IMR-90 (cell line): ENCODE results near the gene CACNG7. TPM values are rescaled to one million over a fixed set of nuclear protein-coding genes. Genes with fewer than 3 reads are reported as not detected.

Source experiments
- ATAC-seq: fragments of 200-7000 bp; cut with Tn5 transposase; 2 replicates; pipeline ENCODE4 v1.9.1; 2020; ENCODE audit warnings: low read depth, mild to moderate bottlenecking, moderate library complexity
- BruUV-seq: library from RNA; stranded (reverse); fragments of 400-500 nt; replicated peaks from 2 replicates; lab custom pipeline; 2021; lab: Mats Ljungman, UMichigan
- CTCF ChIA-PET: fragments of 300-600 bp; formaldehyde crosslinking; extraction: SDS; loops from one replicate; lab custom pipeline; 2021; ENCODE audit warnings: antibody characterized with exemption; lab: Yijun Ruan, JAX
- POLR2A ChIA-PET: fragments of 300-600 bp; sonication (Branson Sonifier 250); formaldehyde crosslinking; loops from one replicate; lab custom pipeline; 2022; ENCODE audit warnings: antibody characterized with exemption; ENCODE audit not compliant: unreplicated experiment; lab: Charles Lee
- DNase-seq: peaks from one replicate; pipeline ENCODE4 v3.0.0; 2013
- H2AFZ ChIP-seq: replicated peaks from 2 replicates; pipeline ENCODE3; 2013; ENCODE audit warnings: low read length, mild to moderate bottlenecking; ENCODE audit not compliant: poor library complexity
- H2AK5ac ChIP-seq: 2 replicates; pipeline ENCODE4 v1.6.1; 2013; ENCODE audit warnings: low read depth, low read length, inconsistent platforms
- H2AK9ac ChIP-seq: replicated peaks from 2 replicates; pipeline ENCODE3; 2013; ENCODE audit warnings: mild to moderate bottlenecking, low read depth, low read length, moderate library complexity; ENCODE audit not compliant: poor library complexity
- H2BK120ac ChIP-seq: 2 replicates; pipeline ENCODE4 v1.6.1; 2013; ENCODE audit warnings: low read depth, low read length, inconsistent platforms
- H2BK15ac ChIP-seq: 3 replicates; pipeline ENCODE4 v1.6.1; 2013; ENCODE audit warnings: low read depth, low read length, inconsistent platforms
- H2BK20ac ChIP-seq: 2 replicates; pipeline ENCODE4 v1.6.1; 2013; ENCODE audit warnings: low read depth, mild to moderate bottlenecking, inconsistent platforms, low read length, moderate library complexity
- H2BK5ac ChIP-seq: 2 replicates; pipeline ENCODE4 v1.6.1; 2013; ENCODE audit warnings: mild to moderate bottlenecking, low read depth, low read length, inconsistent platforms; ENCODE audit not compliant: poor library complexity, severe bottlenecking
- H3K14ac ChIP-seq: replicated peaks from 2 replicates; pipeline ENCODE4 v1.6.1; 2013; ENCODE audit warnings: low read depth, low read length, inconsistent platforms
- H3K18ac ChIP-seq: 2 replicates; pipeline ENCODE4 v1.6.1; 2013; ENCODE audit warnings: low read depth, low read length, control low read depth
- H3K23ac ChIP-seq: 2 replicates; pipeline ENCODE4 v1.6.1; 2013; ENCODE audit warnings: low read depth, low read length, inconsistent platforms
- H3K27ac ChIP-seq: 2 replicates; pipeline ENCODE4 v1.5.1; 2013; ENCODE audit warnings: mild to moderate bottlenecking, control low read depth, low read length; ENCODE audit not compliant: insufficient read depth
- H3K27me3 ChIP-seq: 2 replicates; pipeline ENCODE4 v1.6.1; 2013; ENCODE audit warnings: low read length; ENCODE audit not compliant: control insufficient read depth, insufficient read depth
- H3K36me3 ChIP-seq: 2 replicates; pipeline ENCODE4 v1.6.1; 2013; ENCODE audit warnings: low read length, mixed read lengths; ENCODE audit not compliant: control insufficient read depth, insufficient read depth
- H3K4ac ChIP-seq: 2 replicates; pipeline ENCODE4 v1.6.1; 2013; ENCODE audit warnings: low read depth, low read length, inconsistent platforms
- H3K4me1 ChIP-seq: 2 replicates; pipeline ENCODE4 v1.6.1; 2013; ENCODE audit warnings: low read length, mixed read lengths; ENCODE audit not compliant: control insufficient read depth, insufficient read depth
- H3K4me2 ChIP-seq: 2 replicates; pipeline ENCODE4 v1.6.1; 2013; ENCODE audit warnings: low read depth, mild to moderate bottlenecking, control low read depth, low read length, moderate library complexity
- H3K4me3 ChIP-seq: 2 replicates; pipeline ENCODE4 v1.5.1; 2013; ENCODE audit warnings: low read depth, mild to moderate bottlenecking, control low read depth, low read length, moderate library complexity; ENCODE audit not compliant: insufficient read depth
- H3K56ac ChIP-seq: 2 replicates; pipeline ENCODE4 v1.6.1; 2013; ENCODE audit warnings: low read length, inconsistent platforms; ENCODE audit not compliant: insufficient read depth; ENCODE audit errors: extremely low read depth
- H3K79me1 ChIP-seq, 2 experiments: 2 replicates each; pipeline ENCODE4 v1.6.1; 2013; ENCODE audit warnings: low read length in 2 of 2, inconsistent platforms in 1 of 2, low read depth in 1 of 2
- H3K9ac ChIP-seq: 2 replicates; pipeline ENCODE4 v1.6.1; 2013; ENCODE audit warnings: low read depth, low read length, control low read depth
- H3K9me1 ChIP-seq: 2 replicates; pipeline ENCODE4 v1.6.1; 2013; ENCODE audit warnings: low read length, inconsistent platforms; ENCODE audit not compliant: insufficient read depth
- H3K9me3 ChIP-seq: 2 replicates; pipeline ENCODE4 v1.6.1; 2013; ENCODE audit warnings: low read length; ENCODE audit not compliant: control insufficient read depth, insufficient read depth
- H4K20me1 ChIP-seq: 2 replicates; pipeline ENCODE4 v1.6.1; 2013; ENCODE audit warnings: low read length, inconsistent platforms; ENCODE audit not compliant: insufficient read depth
- H4K5ac ChIP-seq: 2 replicates; pipeline ENCODE4 v1.6.1; 2013; ENCODE audit warnings: mild to moderate bottlenecking, low read depth, low read length, control low read depth
- H4K8ac ChIP-seq, 2 experiments: 2 replicates each; pipeline ENCODE4 v1.6.1; 2013; ENCODE audit warnings: low read depth in 2 of 2, low read length in 2 of 2, control low read depth in 1 of 2, inconsistent platforms in 1 of 2
- H4K91ac ChIP-seq: 2 replicates; pipeline ENCODE4 v1.6.1; 2013; ENCODE audit warnings: low read depth, low read length, inconsistent platforms; ENCODE audit not compliant: insufficient read depth
- CEBPB ChIP-seq: IDR thresholded peaks from 2 replicates; pipeline ENCODE4 v1.6.1; 2012; ENCODE audit warnings: low read depth, low read length, improper control_type of control experiment
- CHD1 ChIP-seq: IDR thresholded peaks from 2 replicates; pipeline ENCODE4 v1.6.1; 2012; ENCODE audit warnings: low read depth, low read length, improper control_type of control experiment
- CTCF ChIP-seq: conservative IDR thresholded peaks from 2 replicates; pipeline ENCODE4 v1.5.1; 2012; ENCODE audit warnings: mild to moderate bottlenecking, low read depth, low read length, improper control_type of control experiment
- FOS ChIP-seq: fragments of 150-350 bp; IDR thresholded peaks from 2 replicates; pipeline ENCODE4 v1.6.1; 2016; ENCODE audit warnings: low read depth, low read length
- MAFK ChIP-seq: IDR thresholded peaks from 2 replicates; pipeline ENCODE4 v1.6.1; 2012; ENCODE audit warnings: low read depth, low read length, improper control_type of control experiment
- MAZ ChIP-seq: IDR thresholded peaks from 2 replicates; pipeline ENCODE4 v1.6.1; 2012; ENCODE audit warnings: low read depth, mild to moderate bottlenecking, low read length, improper control_type of control experiment, moderate library complexity, borderline replicate concordance
- NFE2L2 ChIP-seq: fragments of 150-350 bp; IDR thresholded peaks from 2 replicates; pipeline ENCODE4 v1.6.1; 2016; ENCODE audit warnings: low read depth, mild to moderate bottlenecking, low read length
- RAD21 ChIP-seq: IDR thresholded peaks from 2 replicates; pipeline ENCODE4 v1.6.1; 2012; ENCODE audit warnings: low read length, improper control_type of control experiment
- RCOR1 ChIP-seq: IDR thresholded peaks from 2 replicates; pipeline ENCODE4 v1.6.1; 2012; ENCODE audit warnings: mild to moderate bottlenecking, low read length, improper control_type of control experiment; ENCODE audit not compliant: insufficient replicate concordance
- SMC3 ChIP-seq: fragments of 150-350 bp; IDR thresholded peaks from 2 replicates; pipeline ENCODE4 v1.6.1; 2016; ENCODE audit warnings: low read depth, mild to moderate bottlenecking, antibody characterized with exemption, low read length, moderate library complexity
- USF2 ChIP-seq: fragments of 150-350 bp; IDR thresholded peaks from 2 replicates; pipeline ENCODE4 v1.6.1; 2017; ENCODE audit warnings: mild to moderate bottlenecking, antibody characterized with exemption, low read length, low read depth
- WGBS, 2 experiments: methylation state at CpG; one replicate each; pipeline versions ENCODE4 v1.1.5 to v1.1.7; 2013; ENCODE audit warnings: missing lambda C conversion rate in 2 of 2; ENCODE audit not compliant: insufficient read length in 1 of 2; ENCODE audit errors: extremely low coverage in 2 of 2; 5-methylcytosine and 5-hydroxymethylcytosine counted together
- dilution Hi-C: fragments of 300-500 bp; cut with HindIII; formaldehyde crosslinking; loops from one replicate; pipeline ENCODE4 v1.14.3; 2018; ENCODE audit warnings: low sequenced_read_pairs; ENCODE audit not compliant: unreplicated experiment
- in situ Hi-C: fragments of 300-500 bp; cut with MboI; formaldehyde crosslinking; loops from 3 replicates; pipeline ENCODE4 v1.14.3; 2019; ENCODE audit warnings: low sequenced_read_pairs, inconsistent platforms, mixed read lengths
- intact Hi-C: fragments of 100-400 bp; cut with micrococcal nuclease; formaldehyde crosslinking; loops from 2 replicates; pipeline ENCODE4 v1.10.0; 2022
- polyA plus RNA-seq, 3 experiments: library from polyadenylated mRNA; depleted of rRNA; stranded (reverse); fragments of >200 nt; gene quantifications; 2 replicates each; pipeline ENCODE4 v1.2.3, GENCODE V29; 2012; ENCODE audit warnings: low replicate concordance in 1 of 3
- total RNA-seq: library from RNA; depleted of rRNA; stranded (reverse); fragments of >200 nt; gene quantifications from 2 replicates; pipeline ENCODE4 v1.2.3, GENCODE V29; 2012
- TF ChIP-seq, protein P1 (sequence below): fragments of 150-350 bp; IDR thresholded peaks from 2 replicates; pipeline ENCODE4 v1.6.1; 2016; ENCODE audit warnings: low read depth, mild to moderate bottlenecking, low read length, moderate library complexity, borderline replicate concordance

The CACNG7 gene
- total and polyA plus RNA-seq, 2 of the 4 experiments (the other 2 are of a cell fraction): 0.36 to 6.7 TPM

DNA sequence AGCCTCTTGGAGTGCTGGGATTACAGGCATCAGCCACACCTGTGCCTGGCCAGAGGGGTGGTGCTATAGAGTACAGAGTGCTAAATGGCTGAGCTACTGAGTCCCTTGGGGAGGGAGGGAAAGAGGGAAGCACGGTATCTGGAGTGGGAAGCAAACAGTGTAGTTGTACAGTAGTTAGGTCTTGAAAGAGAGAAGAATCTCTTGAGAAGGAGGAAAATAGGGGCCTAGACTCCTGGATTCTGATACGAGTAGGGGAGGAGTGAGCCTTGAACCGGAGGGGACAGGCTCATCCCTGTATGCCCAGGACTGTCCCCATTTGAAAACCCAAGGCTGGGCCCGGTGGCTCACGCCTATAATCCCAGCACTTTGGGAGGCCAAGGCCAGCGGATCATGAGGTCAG is 36.3 kb upstream of the CACNG7 start:
- no peak overlapping the region for H2AK9ac ChIP-seq
- no peak overlapping the region for H4K8ac ChIP-seq
- 100% methylated on average over 4 of the region's 6 CpGs; no CpG with 5 or more reads in 1 of the 2 experiments for WGBS, 2 experiments
- dilution Hi-C loops (no loop called here), intact Hi-C loops (no loop called here), in situ Hi-C loops (loop anchor here (10.0 kb wide), 1 partner anchor 582 kb away; no protein-coding TSS in a partner anchor)
- no peaks in the 10 kb centered on the region for H3K9me3 ChIP-seq
- no peak overlapping the region for H3K4ac ChIP-seq
- ChIA-PET POLR2A (no interaction called here), CTCF (interaction anchor here (0.5 kb wide), 1 partner anchor 14 kb away, joined by 4 read pairs; no protein-coding TSS in a partner anchor)
- no peak overlapping the region for H3K14ac ChIP-seq
- no peak overlapping the region for H2BK20ac ChIP-seq
- H3K4me2 ChIP-seq: no peak overlapping the region
- no peak overlapping the region for H3K18ac ChIP-seq
- H3K23ac ChIP-seq: no peak overlapping the region
- H3K4me1 ChIP-seq: no peaks in the 10 kb centered on the region
- H2BK5ac ChIP-seq: no peak overlapping the region
- H4K91ac ChIP-seq: no peak overlapping the region
- H3K36me3 ChIP-seq: peaks cover 44% of the 10 kb centered on the region
- TF ChIP-seq CEBPB (no peak), USF2 (no peak), RAD21 (no peak), FOS (no peak), MAFK (no peak), CHD1 (no peak), CTCF (no peak), MAZ (no peak), NFE2L2 (no peak), RCOR1 (no peak), SMC3 (no peak)
- TF ChIP-seq, protein P1, sequence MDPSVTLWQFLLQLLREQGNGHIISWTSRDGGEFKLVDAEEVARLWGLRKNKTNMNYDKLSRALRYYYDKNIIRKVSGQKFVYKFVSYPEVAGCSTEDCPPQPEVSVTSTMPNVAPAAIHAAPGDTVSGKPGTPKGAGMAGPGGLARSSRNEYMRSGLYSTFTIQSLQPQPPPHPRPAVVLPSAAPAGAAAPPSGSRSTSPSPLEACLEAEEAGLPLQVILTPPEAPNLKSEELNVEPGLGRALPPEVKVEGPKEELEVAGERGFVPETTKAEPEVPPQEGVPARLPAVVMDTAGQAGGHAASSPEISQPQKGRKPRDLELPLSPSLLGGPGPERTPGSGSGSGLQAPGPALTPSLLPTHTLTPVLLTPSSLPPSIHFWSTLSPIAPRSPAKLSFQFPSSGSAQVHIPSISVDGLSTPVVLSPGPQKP: no peak
- H2BK15ac ChIP-seq: no peak overlapping the region
- H3K9me1 ChIP-seq: peaks cover 7% of the 10 kb centered on the region; the same call in 1 of the 2 replicates
- H3K9ac ChIP-seq: no peak overlapping the region
- H2BK120ac ChIP-seq: no peak overlapping the region
- DNase-seq (no peak), ATAC-seq (no peak)
- no peak overlapping the region for H4K5ac ChIP-seq
- no peaks in the 10 kb centered on the region for H3K27me3 ChIP-seq
- no peak overlapping the region for H3K27ac ChIP-seq
- H2AK5ac ChIP-seq: no peak overlapping the region
- no peak overlapping the region for H3K4me3 ChIP-seq
- H3K56ac ChIP-seq: no peak overlapping the region
- no TSS peak for BruUV-seq
- peaks cover 64% of the 10 kb centered on the region for H4K20me1 ChIP-seq
- no peak overlapping the region for H2AFZ ChIP-seq
- peaks cover 13 to 60% of the 10 kb centered on the region in 2 experiments for H3K79me1 ChIP-seq
